Body of pancreas (tissue), 4 donors: ENCODE results near the gene NSMCE1. TPM values are rescaled to one million over a fixed set of nuclear protein-coding genes. Genes with fewer than 3 reads are reported as not detected.

Experiments used
- ATAC-seq: fragments of 150-250 bp; one replicate; pipeline ENCODE4 v1.9.1; 2016
- DNase-seq, 4 donors: peaks; one replicate each; pipeline ENCODE4 v3.0.0-alpha.2; 2019
- H3K27ac ChIP-seq, 4 donors: fragments of 200-600 bp; sonication (generic); 1 replicate in 3 of 4; 2 replicates in 1 of 4; pipeline versions ENCODE4 v1.5.1 to v1.6.1; 2016 to 2019; ENCODE audit warnings: mild to moderate bottlenecking in 1 of 4, mixed read lengths in 1 of 4, moderate library complexity in 1 of 4
- H3K27me3 ChIP-seq, 2 donors: fragments of 200-600 bp; sonication (generic); one replicate each; pipeline ENCODE4 v1.6.0; 2016; ENCODE audit warnings: mild to moderate bottlenecking in 1 of 2
- H3K36me3 ChIP-seq, 2 donors: fragments of 200-600 bp; sonication (generic); replicated peaks in 1 of 2; 2 replicates each; pipeline ENCODE4 v1.5.1; 2016; ENCODE audit warnings: low read depth in 2 of 2; ENCODE audit not compliant: insufficient read depth in 1 of 2
- H3K4me1 ChIP-seq: fragments of 200-600 bp; sonication (generic); one replicate; pipeline ENCODE4 v1.6.0; 2016
- H3K4me3 ChIP-seq, 2 donors: fragments of 200-600 bp; sonication (generic); 1 replicate in 1 of 2; 2 replicates in 1 of 2; pipeline ENCODE4 v1.5.1; 2016 to 2019
- H3K9me3 ChIP-seq, 3 donors: fragments of 200-600 bp; sonication (generic); 1 replicate in 2 of 3; 2 replicates in 1 of 3; pipeline ENCODE4 v1.5.1; 2016
- CTCF ChIP-seq, 7 experiments: fragments of 450-650 bp in 4 of 7; fragments of 200-600 bp in 3 of 7; sonication (generic) in 3 of 7; IDR thresholded peaks; one replicate each; pipeline ENCODE4 v1.5.1; 2016 to 2019; ENCODE audit warnings: antibody characterized with exemption in 7 of 7
- POLR2A ChIP-seq, 3 donors: fragments of 450-650 bp; IDR thresholded peaks; one replicate each; pipeline ENCODE4 v1.6.1; 2016; ENCODE audit warnings: antibody characterized with exemption in 3 of 3, mild to moderate bottlenecking in 2 of 3
- WGBS, 2 donors: methylation state at CpG; one replicate each; pipeline ENCODE4 v1.1.5; 2017; 5-methylcytosine and 5-hydroxymethylcytosine counted together
- intact Hi-C: fragments of 100-400 bp; cut with DNase I; formaldehyde crosslinking; loops from one replicate; pipeline ENCODE4 v1.15.1; 2023
- total RNA-seq, 2 donors: library from RNA; depleted of rRNA; stranded (reverse); fragments of >200 nt; gene quantifications; one replicate each; pipeline ENCODE4 v1.1.0, GENCODE V29; 2016

The NSMCE1 gene
- total RNA-seq, 2 donors from 2014 or later = 20.1 to 29.1 TPM

DNA sequence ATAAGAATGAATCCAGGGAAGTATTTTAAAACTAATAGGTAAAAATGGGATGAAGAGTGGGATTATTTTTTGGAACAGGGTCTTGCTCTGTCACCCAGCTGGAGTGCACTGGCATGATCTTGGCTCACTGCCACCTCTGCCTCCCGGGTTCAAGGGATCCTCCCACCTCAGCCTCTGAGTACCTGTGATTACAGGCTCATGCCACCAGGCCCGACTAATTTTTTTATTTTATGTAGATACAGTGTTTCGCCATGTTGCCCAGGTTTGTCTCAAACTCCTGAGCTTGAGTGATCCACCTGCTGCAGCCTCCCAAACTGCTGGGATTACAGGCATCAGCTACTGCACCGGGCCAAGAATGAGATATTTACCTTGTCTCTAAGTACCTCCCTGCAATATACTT is 22.1 kb downstream of the NSMCE1 start:
- no peaks in the 10 kb centered on the region for H3K36me3 ChIP-seq
- intact Hi-C loops = loop anchor here (5.0 kb wide), 1 partner anchor 201 kb away; no protein-coding TSS in a partner anchor
- TF ChIP-seq POLR2A (IDR thresholded peaks at IDR 0.05) (no peak), CTCF (IDR thresholded peaks at IDR 0.05) (no peak)
- no peaks in the 10 kb centered on the region for H3K27me3 ChIP-seq
- H3K27ac ChIP-seq = no peak overlapping the region
- no peaks in the 10 kb centered on the region for H3K9me3 ChIP-seq
- H3K4me3 ChIP-seq = no peak overlapping the region
- ATAC-seq (no peak), DNase-seq (no peak)
- peaks cover 20% of the 10 kb centered on the region for H3K4me1 ChIP-seq
- WGBS, 2 donors = 49 to 56% methylated on average over 4 of the region's 4 CpGs

DNA sequence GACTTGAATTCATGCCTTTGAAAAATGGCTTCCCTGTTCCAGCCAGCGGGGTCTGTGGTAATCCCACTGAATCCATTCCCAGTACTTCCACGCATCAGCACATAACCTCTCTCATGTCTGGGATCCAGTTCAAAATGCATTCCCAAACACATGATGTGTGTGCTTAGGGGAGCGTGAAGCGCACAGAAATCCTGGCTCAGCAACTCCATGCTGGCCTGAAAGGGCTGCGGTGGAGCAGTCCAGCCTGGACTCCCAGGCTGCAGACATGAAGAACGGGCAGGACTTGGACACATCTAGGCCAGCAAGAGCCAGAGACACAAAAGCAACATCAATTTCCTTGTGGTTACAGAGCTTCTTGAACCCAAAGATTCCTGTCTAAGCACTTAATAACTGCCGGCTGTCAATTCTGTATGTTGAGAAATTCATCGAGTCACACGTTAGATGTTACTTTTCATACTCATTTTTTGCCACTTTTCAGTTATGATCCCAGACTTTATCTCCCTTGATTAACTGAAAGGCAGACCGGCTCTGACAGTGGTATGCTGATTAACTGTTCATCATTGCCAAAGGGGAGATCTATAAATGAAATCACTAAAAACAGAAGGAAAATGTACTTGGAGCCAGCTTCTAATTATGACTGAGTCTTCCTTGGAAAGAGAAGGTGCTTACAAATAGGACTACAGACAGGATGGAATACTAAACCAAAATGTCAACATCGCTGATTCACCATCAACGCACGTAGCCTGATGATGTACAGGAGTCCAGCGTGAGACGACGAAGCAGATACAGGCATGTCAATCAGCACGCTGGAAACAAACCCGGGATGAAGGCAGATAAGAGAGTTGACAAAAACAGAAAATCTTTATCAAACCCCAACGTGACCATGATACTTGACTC is 23.0 kb downstream of the NSMCE1 start:
- intact Hi-C loops = loop anchor here (5.0 kb wide), 1 partner anchor 202 kb away; no protein-coding TSS in a partner anchor
- TF ChIP-seq POLR2A (IDR thresholded peaks at IDR 0.05) (no peak), CTCF (IDR thresholded peaks at IDR 0.05) (no peak)
- Histone ChIP-seq H3K27ac (peak overlapping the region in 1 of 4 donors; percentile 32), H3K4me1 (peaks cover 20% of the 10 kb centered on the region), H3K27me3 (no peaks in the 10 kb centered on the region), H3K9me3 (no peaks in the 10 kb centered on the region), H3K36me3 (no peaks in the 10 kb centered on the region), H3K4me3 (no peak overlapping the region)
- DNase-seq (peak in 1 of 4 donors; percentile 49), ATAC-seq (peak; percentile 57)
- 77 to 78% methylated on average over 19 of the region's 19 CpGs for WGBS, 2 donors

DNA sequence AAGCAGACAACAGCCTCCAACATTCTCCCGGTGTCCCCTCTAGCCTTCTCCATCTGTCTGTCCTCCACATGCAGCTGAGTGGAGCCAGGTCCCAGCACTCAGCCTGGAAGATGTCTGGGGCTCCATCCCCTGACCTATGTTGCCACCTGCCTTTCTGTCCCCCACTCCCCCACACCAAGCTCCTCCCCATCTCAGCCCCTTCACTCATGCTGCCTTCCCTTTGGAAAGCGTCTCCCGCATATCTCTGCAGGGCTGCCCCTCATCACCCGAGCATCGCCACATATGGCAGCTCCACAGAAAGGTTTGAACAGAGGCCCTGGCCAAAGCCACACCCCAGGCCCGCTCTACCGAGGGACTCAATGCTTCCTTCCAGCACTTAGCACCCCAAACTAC is 24.2 kb downstream of the NSMCE1 start:
- Histone ChIP-seq H3K4me3 (no peak overlapping the region), H3K36me3 (no peaks in the 10 kb centered on the region), H3K4me1 (peaks cover 20% of the 10 kb centered on the region), H3K27me3 (no peaks in the 10 kb centered on the region), H3K27ac (peak overlapping the region in 2 of 4 donors; percentile 4 to 46), H3K9me3 (no peaks in the 10 kb centered on the region)
- intact Hi-C loops = no loop called here
- whole genome bisulfite sequencing, 2 donors = 92 to 99% methylated on average over 7 of the region's 7 CpGs
- TF ChIP-seq POLR2A (IDR thresholded peaks at IDR 0.05) (no peak), CTCF (IDR thresholded peaks at IDR 0.05) (no peak)
- no peak for ATAC-seq
- DNase-seq = no peak

GRCh38 chr16:27243725-27244362 is 24.7 kb downstream of the NSMCE1 start:
- Histone ChIP-seq H3K36me3 (no peaks in the 10 kb centered on the region), H3K4me3 (no peak overlapping the region), H3K27ac (peak overlapping the region; percentile 17 to 72 (median 56)), H3K9me3 (no peaks in the 10 kb centered on the region), H3K27me3 (no peaks in the 10 kb centered on the region), H3K4me1 (peaks cover 20% of the 10 kb centered on the region)
- ATAC-seq = no peak
- intact Hi-C loops = no loop called here
- TF ChIP-seq POLR2A (IDR thresholded peaks at IDR 0.05) (no peak), CTCF (IDR thresholded peaks at IDR 0.05) (no peak)
- no peak for DNase-seq
- 89 to 95% methylated on average over 11 of the region's 11 CpGs for WGBS, 2 donors
